ENCODE data around the gene NRGN. TPM values are rescaled to one million over a fixed set of nuclear protein-coding genes. Genes with fewer than 3 reads are reported as not detected.

NRGN gene
- total RNA-seq, 1 donor from 2014 or later, result not detected

DNA sequence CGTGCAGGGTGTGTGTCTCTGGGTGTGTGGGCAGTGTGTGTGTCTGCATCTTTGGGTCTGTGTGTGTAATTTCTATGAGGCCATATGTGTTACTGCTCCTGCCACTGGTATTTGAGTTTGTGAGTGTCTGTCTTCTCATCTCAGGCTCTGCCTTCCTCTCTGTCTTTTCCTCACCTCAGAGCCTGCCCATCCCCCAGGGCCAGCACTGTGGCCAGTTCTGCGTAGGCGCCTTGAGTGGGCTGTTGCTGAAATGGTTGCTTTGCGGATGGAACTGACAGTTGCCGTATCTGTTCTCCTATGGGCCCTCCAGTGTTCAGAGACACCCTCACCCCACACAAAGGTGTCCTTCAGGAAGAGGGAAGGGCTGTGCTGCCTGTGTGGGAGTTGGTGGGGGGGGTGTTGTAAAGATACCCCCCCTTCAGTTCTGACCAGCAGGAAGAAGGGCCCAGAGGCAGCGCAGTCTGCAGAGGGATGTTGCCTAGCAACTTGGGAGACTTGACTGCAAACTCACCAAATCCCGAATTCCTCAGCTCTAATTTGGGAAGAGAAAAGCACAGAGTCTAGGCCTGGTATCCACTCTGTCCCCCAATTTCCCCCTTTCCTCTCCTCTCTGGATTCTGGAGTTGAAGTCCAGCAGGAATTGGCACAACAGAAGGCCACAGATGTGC is 2.0 kb upstream of the NRGN start:
- H3K9me3 ChIP-seq (ENCODE audit: control insufficient read depth in 3 of 3, low read length in 3 of 3), result no peaks in the 10 kb centered on the region
- H3K27me3 ChIP-seq (ENCODE audit: control insufficient read depth in 3 of 3, insufficient read depth in 3 of 3, low read length in 3 of 3), result peaks cover 21 to 41% (median 32%) of the 10 kb centered on the region in 3 donors
- no peaks in the 10 kb centered on the region for H3K36me3 ChIP-seq (ENCODE audit: control insufficient read depth in 3 of 3, insufficient read depth in 3 of 3, low read length in 3 of 3)
- H3K9ac ChIP-seq (ENCODE audit: low read depth in 1 of 3, low read length in 3 of 3), result no peak overlapping the region
- peaks cover 11 to 16% (median 12%) of the 10 kb centered on the region in 3 donors for H3K4me1 ChIP-seq (ENCODE audit: control insufficient read depth in 3 of 3, insufficient read depth in 3 of 3, low read length in 3 of 3)
- no peak overlapping the region for H3K4me3 ChIP-seq (ENCODE audit: low read length in 3 of 3)
- H3K27ac ChIP-seq (ENCODE audit: low read depth, low read length), result no peak overlapping the region

DNA sequence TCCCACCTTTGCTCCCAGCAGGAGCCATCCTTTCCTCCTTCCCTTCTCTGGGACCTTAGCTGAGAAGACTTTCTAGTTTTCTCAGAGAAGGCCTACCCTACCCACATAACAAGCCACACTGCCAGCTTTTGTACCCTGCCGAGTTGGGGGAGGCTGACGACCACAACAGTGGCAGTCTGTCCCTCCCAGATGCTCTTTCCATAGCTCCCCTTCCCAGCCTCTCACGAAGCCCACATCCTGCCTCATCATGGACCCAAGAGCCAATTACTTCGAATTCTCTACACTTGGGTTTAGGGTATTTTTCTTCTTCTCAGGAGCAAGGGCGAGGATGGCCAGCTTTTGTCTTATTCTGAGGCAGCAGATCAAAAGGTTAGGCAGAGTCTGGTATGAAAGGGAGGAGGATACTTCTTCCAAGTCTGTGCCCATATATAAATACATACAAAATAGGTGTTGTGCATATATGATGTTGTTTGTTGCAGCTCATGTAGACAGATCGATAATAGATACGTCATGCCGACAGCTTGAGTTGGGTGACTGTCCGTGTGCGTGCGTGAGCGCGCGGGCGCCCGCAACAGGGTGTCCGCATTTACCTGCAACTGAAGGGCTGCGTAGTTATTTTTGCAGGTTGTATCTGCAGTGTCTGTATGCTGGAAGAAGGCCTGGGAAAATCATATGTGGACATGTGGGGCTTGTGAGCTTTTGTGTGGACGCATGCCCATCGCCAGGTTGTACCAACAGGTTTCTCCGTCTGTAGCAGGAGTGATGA is 846 bp upstream of the NRGN start:
- Histone ChIP-seq H3K27ac (ENCODE audit: low read depth, low read length) (no peak overlapping the region), H3K27me3 (ENCODE audit: control insufficient read depth in 3 of 3, insufficient read depth in 3 of 3, low read length in 3 of 3) (peaks cover 25 to 52% (median 37%) of the 10 kb centered on the region in 3 donors), H3K9ac (ENCODE audit: low read depth in 1 of 3, low read length in 3 of 3) (no peak overlapping the region), H3K9me3 (ENCODE audit: control insufficient read depth in 3 of 3, low read length in 3 of 3) (no peaks in the 10 kb centered on the region), H3K4me3 (ENCODE audit: low read length in 3 of 3) (peak overlapping the region in 2 of 3 donors; percentile 51 to 67), H3K36me3 (ENCODE audit: control insufficient read depth in 3 of 3, insufficient read depth in 3 of 3, low read length in 3 of 3) (no peaks in the 10 kb centered on the region), H3K4me1 (ENCODE audit: control insufficient read depth in 3 of 3, insufficient read depth in 3 of 3, low read length in 3 of 3) (peaks cover 11 to 16% (median 12%) of the 10 kb centered on the region in 3 donors)

DNA sequence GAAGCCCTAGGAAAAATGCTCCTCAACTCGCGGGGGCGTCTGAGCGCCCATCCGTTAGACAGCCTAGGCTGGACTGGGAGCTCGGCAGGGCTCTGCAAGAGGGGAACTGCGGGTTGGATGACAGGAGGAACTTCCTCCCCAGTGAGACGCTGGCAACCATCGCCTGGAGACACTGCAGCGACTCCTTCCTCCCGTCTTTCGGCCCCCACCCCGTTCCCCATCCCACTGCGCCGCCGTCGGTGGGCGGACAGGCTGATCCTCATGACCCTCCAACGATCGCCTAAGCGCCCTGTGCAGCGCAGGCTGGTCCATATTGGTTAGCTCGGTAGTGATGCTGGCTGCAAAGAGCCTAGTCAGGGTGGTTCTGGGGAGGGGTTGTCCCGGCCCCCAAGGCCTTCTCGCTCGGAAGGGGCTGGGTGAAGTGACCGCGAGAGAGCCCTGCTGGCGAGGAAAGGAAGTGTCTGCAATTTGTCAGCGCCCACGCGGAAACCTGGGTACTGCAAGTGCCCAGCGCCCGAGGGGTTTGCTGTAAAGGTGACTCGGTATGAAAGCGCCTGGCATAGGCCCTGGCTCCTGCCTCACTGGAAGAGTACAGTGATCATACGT is 638 bp downstream of the NRGN start:
- Histone ChIP-seq H3K9me3 (ENCODE audit: control insufficient read depth in 3 of 3, low read length in 3 of 3) (no peaks in the 10 kb centered on the region), H3K36me3 (ENCODE audit: control insufficient read depth in 3 of 3, insufficient read depth in 3 of 3, low read length in 3 of 3) (no peaks in the 10 kb centered on the region), H3K4me1 (ENCODE audit: control insufficient read depth in 3 of 3, insufficient read depth in 3 of 3, low read length in 3 of 3) (peaks cover 11 to 16% (median 12%) of the 10 kb centered on the region in 3 donors), H3K4me3 (ENCODE audit: low read length in 3 of 3) (peak overlapping the region; percentile 51 to 65 (median 62)), H3K27me3 (ENCODE audit: control insufficient read depth in 3 of 3, insufficient read depth in 3 of 3, low read length in 3 of 3) (peaks cover 32 to 61% (median 46%) of the 10 kb centered on the region in 3 donors), H3K27ac (ENCODE audit: low read depth, low read length) (no peak overlapping the region), H3K9ac (ENCODE audit: low read depth in 1 of 3, low read length in 3 of 3) (peak overlapping the region in 1 of 3 donors; percentile 40)

DNA sequence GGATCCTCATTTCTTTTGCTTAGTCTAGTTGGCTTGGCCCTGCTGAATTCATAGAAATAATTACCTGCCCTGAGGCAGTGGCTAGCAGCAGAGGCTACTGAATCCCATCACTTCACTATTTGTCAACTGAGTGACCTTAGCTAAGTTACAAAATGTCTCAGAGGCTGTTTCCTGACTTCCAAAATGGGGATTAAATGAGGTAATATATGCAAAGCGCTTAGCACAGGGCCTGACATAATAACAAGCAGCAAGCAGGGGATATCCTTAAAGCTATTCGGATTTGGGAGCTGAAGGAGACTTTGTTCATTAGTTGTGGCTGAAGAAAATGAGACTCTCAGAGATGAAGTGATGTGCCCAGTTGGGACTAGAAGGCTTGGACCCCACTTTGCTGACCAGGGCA is 2.8 kb downstream of the NRGN start:
- peaks cover 24 to 27% (median 27%) of the 10 kb centered on the region in 3 donors for H3K4me1 ChIP-seq (ENCODE audit: control insufficient read depth in 3 of 3, insufficient read depth in 3 of 3, low read length in 3 of 3)

DNA sequence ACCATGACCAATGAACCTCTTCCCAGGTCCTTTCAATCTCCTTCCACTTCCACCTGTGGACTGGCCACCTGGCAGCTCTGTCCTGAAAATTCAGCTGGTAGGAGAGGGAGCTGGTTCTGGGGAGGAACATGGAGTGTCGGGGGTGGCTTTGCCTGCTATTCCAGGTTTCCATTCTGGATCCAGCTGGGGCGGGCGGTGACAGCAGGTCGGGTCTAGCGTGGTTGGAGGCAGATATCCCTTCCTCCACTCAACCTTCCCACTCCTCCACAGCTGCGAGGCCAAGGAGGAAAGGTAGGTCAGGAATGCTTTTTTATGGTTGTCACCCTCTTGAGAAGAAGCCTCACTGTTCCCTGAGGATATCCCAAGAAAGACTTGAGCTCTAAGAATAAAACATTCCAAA is 3.3 kb downstream of the NRGN start:
- no peaks in the 10 kb centered on the region for H3K36me3 ChIP-seq (ENCODE audit: control insufficient read depth in 3 of 3, insufficient read depth in 3 of 3, low read length in 3 of 3)
- no peak overlapping the region for H3K4me3 ChIP-seq (ENCODE audit: low read length in 3 of 3)
- no peak overlapping the region for H3K9ac ChIP-seq (ENCODE audit: low read depth in 1 of 3, low read length in 3 of 3)
- peaks cover 24 to 27% (median 27%) of the 10 kb centered on the region in 3 donors for H3K4me1 ChIP-seq (ENCODE audit: control insufficient read depth in 3 of 3, insufficient read depth in 3 of 3, low read length in 3 of 3)
- peaks cover 43 to 78% (median 54%) of the 10 kb centered on the region in 3 donors for H3K27me3 ChIP-seq (ENCODE audit: control insufficient read depth in 3 of 3, insufficient read depth in 3 of 3, low read length in 3 of 3)
- no peak overlapping the region for H3K27ac ChIP-seq (ENCODE audit: low read depth, low read length)
- H3K9me3 ChIP-seq (ENCODE audit: control insufficient read depth in 3 of 3, low read length in 3 of 3), result no peaks in the 10 kb centered on the region

More for the DNA sequence above, 2.8 kb downstream of the NRGN start:
- H3K4me3 ChIP-seq (ENCODE audit: low read length in 3 of 3), result no peak overlapping the region
- H3K36me3 ChIP-seq (ENCODE audit: control insufficient read depth in 3 of 3, insufficient read depth in 3 of 3, low read length in 3 of 3), result no peaks in the 10 kb centered on the region
- no peak overlapping the region for H3K9ac ChIP-seq (ENCODE audit: low read depth in 1 of 3, low read length in 3 of 3)
- H3K27me3 ChIP-seq (ENCODE audit: control insufficient read depth in 3 of 3, insufficient read depth in 3 of 3, low read length in 3 of 3), result peaks cover 45 to 77% (median 58%) of the 10 kb centered on the region in 3 donors
- H3K27ac ChIP-seq (ENCODE audit: low read depth, low read length), result no peak overlapping the region
- H3K9me3 ChIP-seq (ENCODE audit: control insufficient read depth in 3 of 3, low read length in 3 of 3), result no peaks in the 10 kb centered on the region

DNA sequence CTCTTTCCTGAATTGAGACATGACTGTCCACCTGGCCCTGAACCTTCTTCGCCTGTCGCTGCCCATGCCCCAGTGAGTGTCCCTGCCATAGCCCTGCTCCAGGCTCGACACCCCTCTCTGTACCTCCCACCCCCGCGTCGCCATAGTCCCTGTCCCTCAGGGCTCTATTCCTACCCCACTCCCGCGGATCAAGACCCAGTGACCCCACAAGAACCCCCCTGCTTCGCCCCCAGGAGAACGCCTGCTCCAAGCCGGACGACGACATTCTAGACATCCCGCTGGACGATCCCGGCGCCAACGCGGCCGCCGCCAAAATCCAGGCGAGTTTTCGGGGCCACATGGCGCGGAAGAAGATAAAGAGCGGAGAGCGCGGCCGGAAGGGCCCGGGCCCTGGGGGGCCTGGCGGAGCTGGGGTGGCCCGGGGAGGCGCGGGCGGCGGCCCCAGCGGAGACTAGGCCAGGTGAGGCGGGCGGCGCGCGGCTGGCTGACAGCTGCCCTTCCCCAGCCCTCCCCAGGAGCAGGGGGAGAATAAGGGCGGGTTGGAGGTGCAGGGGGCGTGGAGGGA is 5.6 kb downstream of the NRGN start:
- H3K27ac ChIP-seq (ENCODE audit: low read depth, low read length), result no peak overlapping the region
- no peaks in the 10 kb centered on the region for H3K36me3 ChIP-seq (ENCODE audit: control insufficient read depth in 3 of 3, insufficient read depth in 3 of 3, low read length in 3 of 3)
- H3K27me3 ChIP-seq (ENCODE audit: control insufficient read depth in 3 of 3, insufficient read depth in 3 of 3, low read length in 3 of 3), result peaks cover 46 to 70% (median 63%) of the 10 kb centered on the region in 3 donors
- H3K9me3 ChIP-seq (ENCODE audit: control insufficient read depth in 3 of 3, low read length in 3 of 3), result no peaks in the 10 kb centered on the region
- no peak overlapping the region for H3K9ac ChIP-seq (ENCODE audit: low read depth in 1 of 3, low read length in 3 of 3)
- H3K4me1 ChIP-seq (ENCODE audit: control insufficient read depth in 3 of 3, insufficient read depth in 3 of 3, low read length in 3 of 3), result peaks cover 24 to 26% (median 24%) of the 10 kb centered on the region in 3 donors
- peak overlapping the region in 1 of 3 donors; percentile 13 for H3K4me3 ChIP-seq (ENCODE audit: low read length in 3 of 3)

DNA sequence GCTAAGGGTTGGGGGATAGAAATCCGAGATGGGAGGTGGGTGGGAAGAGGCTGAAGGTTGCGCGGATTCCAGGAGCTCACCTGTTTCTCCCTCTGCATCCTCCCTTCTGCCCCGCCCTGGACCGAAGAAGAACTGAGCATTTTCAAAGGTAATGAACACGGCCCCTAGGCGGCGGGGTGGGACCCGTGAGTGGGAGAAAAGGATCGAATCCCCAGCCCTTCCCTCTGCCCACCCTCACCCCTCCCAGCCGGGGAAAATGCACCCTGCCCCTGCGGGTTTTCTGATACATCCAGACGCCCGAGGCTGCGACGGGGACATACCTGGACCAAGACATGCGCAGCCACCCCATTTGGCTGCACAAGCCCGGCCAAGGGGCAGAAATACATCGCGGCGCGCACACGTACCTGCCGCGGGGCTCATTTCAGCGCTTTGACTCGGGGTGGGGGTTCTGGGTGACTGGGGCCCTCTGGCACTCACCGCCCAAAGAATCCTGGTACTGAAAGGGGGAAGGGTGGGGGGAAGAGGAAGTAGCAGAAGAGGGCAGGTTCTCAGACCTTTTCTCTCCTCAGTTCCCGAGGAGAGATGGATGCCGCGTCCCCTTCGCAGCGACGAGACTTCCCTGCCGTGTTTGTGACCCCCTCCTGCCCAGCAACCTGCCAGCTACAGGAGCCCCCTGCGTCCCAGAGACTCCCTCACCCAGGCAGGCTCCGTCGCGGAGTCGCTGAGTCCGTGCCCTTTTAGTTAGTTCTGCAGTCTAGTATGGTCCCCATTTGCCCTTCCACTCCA is 6.3 kb downstream of the NRGN start:
- Histone ChIP-seq H3K9ac (ENCODE audit: low read depth in 1 of 3, low read length in 3 of 3) (peak overlapping the region; percentile 62 to 79 (median 73)), H3K27me3 (ENCODE audit: control insufficient read depth in 3 of 3, insufficient read depth in 3 of 3, low read length in 3 of 3) (peaks cover 49 to 69% (median 63%) of the 10 kb centered on the region in 3 donors), H3K4me1 (ENCODE audit: control insufficient read depth in 3 of 3, insufficient read depth in 3 of 3, low read length in 3 of 3) (peaks cover 20 to 22% (median 21%) of the 10 kb centered on the region in 3 donors), H3K9me3 (ENCODE audit: control insufficient read depth in 3 of 3, low read length in 3 of 3) (no peaks in the 10 kb centered on the region), H3K36me3 (ENCODE audit: control insufficient read depth in 3 of 3, insufficient read depth in 3 of 3, low read length in 3 of 3) (no peaks in the 10 kb centered on the region), H3K4me3 (ENCODE audit: low read length in 3 of 3) (peak overlapping the region; percentile 82 to 83 (median 83)), H3K27ac (ENCODE audit: low read depth, low read length) (no peak overlapping the region)

DNA sequence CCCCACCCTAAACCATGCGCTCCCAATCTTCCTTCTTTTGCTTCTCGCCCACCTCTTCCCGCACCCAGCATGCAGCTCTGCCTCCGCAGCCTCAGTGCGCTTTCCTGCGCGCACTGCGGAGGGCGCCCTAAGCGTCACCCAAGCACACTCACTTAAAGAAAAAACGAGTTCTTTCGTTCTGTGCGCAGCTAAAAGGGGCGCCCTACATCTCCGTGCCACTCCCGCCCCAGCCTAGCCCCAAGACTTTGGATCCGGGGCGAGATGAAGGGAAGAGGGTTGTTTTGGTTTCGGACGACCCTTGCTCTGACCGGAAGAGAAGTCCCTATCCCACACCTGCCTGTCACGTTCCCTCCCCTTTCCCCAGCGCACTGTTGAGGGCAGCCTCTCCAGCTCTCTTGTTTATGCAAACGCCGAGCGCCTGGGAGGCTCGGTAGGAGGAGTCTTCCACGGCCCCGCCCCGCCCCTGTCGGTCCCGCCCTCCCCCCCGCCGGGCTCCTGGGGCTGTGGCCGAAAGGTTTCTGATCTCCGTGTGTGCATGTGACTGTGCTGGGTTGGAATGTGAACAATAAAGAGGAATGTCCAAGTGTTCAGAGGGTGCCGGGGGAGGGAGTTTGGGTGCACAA is 7.0 kb downstream of the NRGN start:
- no peak overlapping the region for H3K27ac ChIP-seq (ENCODE audit: low read depth, low read length)
- no peaks in the 10 kb centered on the region for H3K36me3 ChIP-seq (ENCODE audit: control insufficient read depth in 3 of 3, insufficient read depth in 3 of 3, low read length in 3 of 3)
- peak overlapping the region; percentile 62 to 79 (median 73) for H3K9ac ChIP-seq (ENCODE audit: low read depth in 1 of 3, low read length in 3 of 3)
- peaks cover 20 to 23% (median 22%) of the 10 kb centered on the region in 3 donors for H3K4me1 ChIP-seq (ENCODE audit: control insufficient read depth in 3 of 3, insufficient read depth in 3 of 3, low read length in 3 of 3)
- H3K9me3 ChIP-seq (ENCODE audit: control insufficient read depth in 3 of 3, low read length in 3 of 3), result no peaks in the 10 kb centered on the region
- peak overlapping the region; percentile 82 to 83 (median 83) for H3K4me3 ChIP-seq (ENCODE audit: low read length in 3 of 3)
- peaks cover 50 to 69% (median 65%) of the 10 kb centered on the region in 3 donors for H3K27me3 ChIP-seq (ENCODE audit: control insufficient read depth in 3 of 3, insufficient read depth in 3 of 3, low read length in 3 of 3)
